GM23338 (cell line): ENCODE results near the gene LNX1. TPM values are rescaled to one million over a fixed set of nuclear protein-coding genes. Genes with fewer than 3 reads are reported as not detected.

Experiments used
- ATAC-seq: fragments of 200-7000 bp; cut with Tn5 transposase; 3 replicates; pipeline ENCODE4 v1.9.1; 2020
- DNase-seq: peaks from one replicate; pipeline ENCODE4 v3.0.0-alpha.2; 2015; ENCODE audit warnings: low spot score
- H2AFZ ChIP-seq: fragments of 200-600 bp; sonication (generic); 2 replicates; pipeline ENCODE4 v1.8.0; 2016; ENCODE audit warnings: antibody characterized with exemption, mild to moderate bottlenecking, moderate library complexity
- H3F3A ChIP-seq: fragments of 200-600 bp; sonication (generic); replicated peaks from 2 replicates; pipeline ENCODE4 v1.8.0; 2017; ENCODE audit warnings: antibody characterized with exemption, mixed run types, low read depth
- H3K27ac ChIP-seq: fragments of 200-600 bp; sonication (generic); 2 replicates; pipeline ENCODE4 v1.6.1; 2016; ENCODE audit warnings: low read depth
- H3K27me3 ChIP-seq: fragments of 200-600 bp; sonication (generic); 2 replicates; pipeline ENCODE4 v1.8.0; 2016; ENCODE audit warnings: mild to moderate bottlenecking, mixed run types, moderate library complexity; ENCODE audit not compliant: insufficient read depth
- H3K36me3 ChIP-seq: fragments of 200-600 bp; sonication (generic); 2 replicates; pipeline ENCODE4 v1.8.0; 2016; ENCODE audit warnings: mild to moderate bottlenecking; ENCODE audit not compliant: insufficient read depth
- H3K4me1 ChIP-seq: fragments of 200-600 bp; sonication (generic); 2 replicates; pipeline ENCODE4 v1.8.0; 2016; ENCODE audit warnings: mild to moderate bottlenecking, moderate library complexity; ENCODE audit not compliant: insufficient read depth
- H3K4me2 ChIP-seq: fragments of 200-600 bp; sonication (generic); 2 replicates; pipeline ENCODE4 v1.7.1; 2017; ENCODE audit warnings: mixed run types
- H3K4me3 ChIP-seq: fragments of 200-600 bp; sonication (generic); 2 replicates; pipeline ENCODE4 v1.6.1; 2016; ENCODE audit warnings: mixed run types
- H3K79me2 ChIP-seq: fragments of 200-600 bp; sonication (generic); replicated peaks from 2 replicates; pipeline ENCODE4 v1.8.0; 2017; ENCODE audit warnings: mild to moderate bottlenecking; ENCODE audit not compliant: insufficient read depth
- H3K9me2 ChIP-seq: fragments of 200-600 bp; sonication (generic); 2 replicates; pipeline ENCODE4 v1.8.0; 2017; ENCODE audit not compliant: insufficient read depth
- H4K20me1 ChIP-seq: fragments of 200-600 bp; sonication (generic); replicated peaks from 2 replicates; pipeline ENCODE4 v1.8.0; 2017; ENCODE audit warnings: mild to moderate bottlenecking; ENCODE audit not compliant: insufficient read depth
- H3K27ac Mint-ChIP-seq: 2 replicates; pipeline ENCODE4 v1.8.0; 2020; ENCODE audit warnings: inconsistent platforms, mild to moderate bottlenecking, moderate library complexity, mixed read lengths
- H3K27me3 Mint-ChIP-seq: 3 replicates; pipeline ENCODE4 v1.8.0; 2022; ENCODE audit warnings: low read depth, mild to moderate bottlenecking, moderate library complexity, mixed read lengths, inconsistent platforms; ENCODE audit not compliant: insufficient read depth, poor library complexity
- H3K36me3 Mint-ChIP-seq: 3 replicates; pipeline ENCODE4 v1.8.0; 2021; ENCODE audit warnings: low read depth, mild to moderate bottlenecking, inconsistent platforms, moderate library complexity, mixed read lengths
- H3K4me1 Mint-ChIP-seq: 3 replicates; pipeline ENCODE4 v1.8.0; 2020; ENCODE audit warnings: mild to moderate bottlenecking, inconsistent platforms, mixed read lengths
- H3K4me3 Mint-ChIP-seq: 3 replicates; pipeline ENCODE4 v1.8.0; 2021; ENCODE audit warnings: moderate library complexity, mild to moderate bottlenecking, inconsistent platforms, mixed read lengths
- H3K9me3 Mint-ChIP-seq: 3 replicates; pipeline ENCODE4 v1.8.0; 2020; ENCODE audit warnings: moderate library complexity, mild to moderate bottlenecking, inconsistent platforms, mixed read lengths
- CREB1 ChIP-seq: fragments of 250-450 bp; sonication (Bioruptor Pico); IDR thresholded peaks from 2 replicates; pipeline ENCODE4 v1.5.0; 2020; ENCODE audit warnings: low read depth, mild to moderate bottlenecking, moderate library complexity
- ETS1 ChIP-seq: IDR thresholded peaks from 2 replicates; pipeline ENCODE4 v1.6.1; 2016; ENCODE audit warnings: antibody characterized with exemption
- EZH2 ChIP-seq: fragments of 200-600 bp; sonication (generic); IDR thresholded peaks from one replicate; pipeline ENCODE4 v1.8.0; 2017; ENCODE audit warnings: antibody characterized with exemption, mild to moderate bottlenecking, low read depth; ENCODE audit not compliant: unreplicated experiment
- EZH2phosphoT487 ChIP-seq: fragments of 200-600 bp; sonication (generic); IDR thresholded peaks from one replicate; pipeline ENCODE4 v1.8.1; 2018; ENCODE audit warnings: antibody characterized with exemption; ENCODE audit not compliant: unreplicated experiment
- JUNB ChIP-seq: IDR thresholded peaks from one replicate; pipeline ENCODE4 v1.6.1; 2016; ENCODE audit warnings: antibody characterized with exemption; ENCODE audit not compliant: unreplicated experiment
- NANOG ChIP-seq: IDR thresholded peaks from 2 replicates; pipeline ENCODE4 v1.6.1; 2016; ENCODE audit warnings: antibody characterized with exemption, borderline replicate concordance
- POLR2AphosphoS5 ChIP-seq: IDR thresholded peaks from 2 replicates; pipeline ENCODE4 v1.6.1; 2016; ENCODE audit warnings: antibody characterized with exemption, low read depth
- STAT1 ChIP-seq: IDR thresholded peaks from one replicate; pipeline ENCODE4 v1.6.1; 2016; ENCODE audit warnings: antibody characterized with exemption; ENCODE audit not compliant: unreplicated experiment
- ZNF114 ChIP-seq: fragments of 250-450 bp; sonication (Bioruptor Pico); IDR thresholded peaks from 2 replicates; pipeline ENCODE4 v1.5.0; 2020; ENCODE audit warnings: mild to moderate bottlenecking, moderate library complexity
- ZNF331 ChIP-seq: fragments of 250-450 bp; sonication (Bioruptor Pico); IDR thresholded peaks from 2 replicates; pipeline ENCODE4 v1.5.0; 2020; ENCODE audit warnings: low read depth, mild to moderate bottlenecking, moderate library complexity
- polyA plus RNA-seq: library from polyadenylated mRNA; unstranded; fragments of >200 nt; fragmentation: Nextera tagmentation; extraction: Ambion mirVana; gene quantifications from 2 replicates; pipeline ENCODE4 v1.2.1, GENCODE V29; 2016
- total RNA-seq: library from RNA; depleted of rRNA; stranded (reverse); fragments of >200 nt; shearing (Covaris generic); gene quantifications from 2 replicates; pipeline ENCODE4 v1.2.3, GENCODE V29; 2014
- TF ChIP-seq, protein P1 (sequence below): IDR thresholded peaks from one replicate; pipeline ENCODE4 v1.6.1; 2018; ENCODE audit warnings: antibody characterized with exemption; ENCODE audit not compliant: unreplicated experiment
- TF ChIP-seq, protein P2 (sequence below), 2 experiments: fragments of 200-600 bp in 1 of 2; sonication (generic) in 1 of 2; conservative IDR thresholded peaks; 2 replicates each; pipeline versions ENCODE4 v1.5.1 to v1.6.1; 2016 to 2017; ENCODE audit warnings: antibody characterized with exemption in 2 of 2, low read depth in 2 of 2, mild to moderate bottlenecking in 2 of 2, moderate library complexity in 1 of 2
- TF ChIP-seq, protein P3 (sequence below): fragments of 250-450 bp; sonication (Bioruptor Pico); IDR thresholded peaks from 2 replicates; pipeline ENCODE4 v1.5.0; 2020; ENCODE audit warnings: mild to moderate bottlenecking, moderate library complexity

Gene LNX1
- total and polyA plus RNA-seq, 2 experiments from 2014 or later, result 5.4 to 6.4 TPM

GRCh38 chr4:53501561-53501960 lies 89.7 kb downstream of the LNX1 start:
- H3K9me3 Mint-ChIP-seq, result no peaks in the 10 kb centered on the region

More at GRCh38 chr4:53501561-53501960, 89.7 kb downstream of the LNX1 start:
- H3K4me3 ChIP-seq, result no peak overlapping the region
- H3K4me2 ChIP-seq, result no peak overlapping the region
- ATAC-seq (no peak), DNase-seq (no peak)
- no peaks in the 10 kb centered on the region for H3K27me3 Mint-ChIP-seq
- H3K27ac Mint-ChIP-seq, result no peak overlapping the region
- H3K27ac ChIP-seq, result no peak overlapping the region
- no peak overlapping the region for H2AFZ ChIP-seq
- no peak for TF ChIP-seq JUNB
- TF ChIP-seq ZNF114, result no peak
- TF ChIP-seq STAT1, result no peak
- TF ChIP-seq, protein P1, sequence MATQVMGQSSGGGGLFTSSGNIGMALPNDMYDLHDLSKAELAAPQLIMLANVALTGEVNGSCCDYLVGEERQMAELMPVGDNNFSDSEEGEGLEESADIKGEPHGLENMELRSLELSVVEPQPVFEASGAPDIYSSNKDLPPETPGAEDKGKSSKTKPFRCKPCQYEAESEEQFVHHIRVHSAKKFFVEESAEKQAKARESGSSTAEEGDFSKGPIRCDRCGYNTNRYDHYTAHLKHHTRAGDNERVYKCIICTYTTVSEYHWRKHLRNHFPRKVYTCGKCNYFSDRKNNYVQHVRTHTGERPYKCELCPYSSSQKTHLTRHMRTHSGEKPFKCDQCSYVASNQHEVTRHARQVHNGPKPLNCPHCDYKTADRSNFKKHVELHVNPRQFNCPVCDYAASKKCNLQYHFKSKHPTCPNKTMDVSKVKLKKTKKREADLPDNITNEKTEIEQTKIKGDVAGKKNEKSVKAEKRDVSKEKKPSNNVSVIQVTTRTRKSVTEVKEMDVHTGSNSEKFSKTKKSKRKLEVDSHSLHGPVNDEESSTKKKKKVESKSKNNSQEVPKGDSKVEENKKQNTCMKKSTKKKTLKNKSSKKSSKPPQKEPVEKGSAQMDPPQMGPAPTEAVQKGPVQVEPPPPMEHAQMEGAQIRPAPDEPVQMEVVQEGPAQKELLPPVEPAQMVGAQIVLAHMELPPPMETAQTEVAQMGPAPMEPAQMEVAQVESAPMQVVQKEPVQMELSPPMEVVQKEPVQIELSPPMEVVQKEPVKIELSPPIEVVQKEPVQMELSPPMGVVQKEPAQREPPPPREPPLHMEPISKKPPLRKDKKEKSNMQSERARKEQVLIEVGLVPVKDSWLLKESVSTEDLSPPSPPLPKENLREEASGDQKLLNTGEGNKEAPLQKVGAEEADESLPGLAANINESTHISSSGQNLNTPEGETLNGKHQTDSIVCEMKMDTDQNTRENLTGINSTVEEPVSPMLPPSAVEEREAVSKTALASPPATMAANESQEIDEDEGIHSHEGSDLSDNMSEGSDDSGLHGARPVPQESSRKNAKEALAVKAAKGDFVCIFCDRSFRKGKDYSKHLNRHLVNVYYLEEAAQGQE, result no peak
- TF ChIP-seq, protein P2, sequence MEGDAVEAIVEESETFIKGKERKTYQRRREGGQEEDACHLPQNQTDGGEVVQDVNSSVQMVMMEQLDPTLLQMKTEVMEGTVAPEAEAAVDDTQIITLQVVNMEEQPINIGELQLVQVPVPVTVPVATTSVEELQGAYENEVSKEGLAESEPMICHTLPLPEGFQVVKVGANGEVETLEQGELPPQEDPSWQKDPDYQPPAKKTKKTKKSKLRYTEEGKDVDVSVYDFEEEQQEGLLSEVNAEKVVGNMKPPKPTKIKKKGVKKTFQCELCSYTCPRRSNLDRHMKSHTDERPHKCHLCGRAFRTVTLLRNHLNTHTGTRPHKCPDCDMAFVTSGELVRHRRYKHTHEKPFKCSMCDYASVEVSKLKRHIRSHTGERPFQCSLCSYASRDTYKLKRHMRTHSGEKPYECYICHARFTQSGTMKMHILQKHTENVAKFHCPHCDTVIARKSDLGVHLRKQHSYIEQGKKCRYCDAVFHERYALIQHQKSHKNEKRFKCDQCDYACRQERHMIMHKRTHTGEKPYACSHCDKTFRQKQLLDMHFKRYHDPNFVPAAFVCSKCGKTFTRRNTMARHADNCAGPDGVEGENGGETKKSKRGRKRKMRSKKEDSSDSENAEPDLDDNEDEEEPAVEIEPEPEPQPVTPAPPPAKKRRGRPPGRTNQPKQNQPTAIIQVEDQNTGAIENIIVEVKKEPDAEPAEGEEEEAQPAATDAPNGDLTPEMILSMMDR (conservative IDR thresholded peaks at IDR 0.05; ENCODE audit: low read depth in 2 of 2), result no peak
- TF ChIP-seq ZNF331, result no peak
- TF ChIP-seq CREB1, result no peak
- TF ChIP-seq POLR2AphosphoS5, result no peak
- no peak for TF ChIP-seq EZH2phosphoT487
- TF ChIP-seq ETS1, result no peak
- no peak for TF ChIP-seq NANOG
- TF ChIP-seq EZH2, result no peak
- TF ChIP-seq, protein P3, sequence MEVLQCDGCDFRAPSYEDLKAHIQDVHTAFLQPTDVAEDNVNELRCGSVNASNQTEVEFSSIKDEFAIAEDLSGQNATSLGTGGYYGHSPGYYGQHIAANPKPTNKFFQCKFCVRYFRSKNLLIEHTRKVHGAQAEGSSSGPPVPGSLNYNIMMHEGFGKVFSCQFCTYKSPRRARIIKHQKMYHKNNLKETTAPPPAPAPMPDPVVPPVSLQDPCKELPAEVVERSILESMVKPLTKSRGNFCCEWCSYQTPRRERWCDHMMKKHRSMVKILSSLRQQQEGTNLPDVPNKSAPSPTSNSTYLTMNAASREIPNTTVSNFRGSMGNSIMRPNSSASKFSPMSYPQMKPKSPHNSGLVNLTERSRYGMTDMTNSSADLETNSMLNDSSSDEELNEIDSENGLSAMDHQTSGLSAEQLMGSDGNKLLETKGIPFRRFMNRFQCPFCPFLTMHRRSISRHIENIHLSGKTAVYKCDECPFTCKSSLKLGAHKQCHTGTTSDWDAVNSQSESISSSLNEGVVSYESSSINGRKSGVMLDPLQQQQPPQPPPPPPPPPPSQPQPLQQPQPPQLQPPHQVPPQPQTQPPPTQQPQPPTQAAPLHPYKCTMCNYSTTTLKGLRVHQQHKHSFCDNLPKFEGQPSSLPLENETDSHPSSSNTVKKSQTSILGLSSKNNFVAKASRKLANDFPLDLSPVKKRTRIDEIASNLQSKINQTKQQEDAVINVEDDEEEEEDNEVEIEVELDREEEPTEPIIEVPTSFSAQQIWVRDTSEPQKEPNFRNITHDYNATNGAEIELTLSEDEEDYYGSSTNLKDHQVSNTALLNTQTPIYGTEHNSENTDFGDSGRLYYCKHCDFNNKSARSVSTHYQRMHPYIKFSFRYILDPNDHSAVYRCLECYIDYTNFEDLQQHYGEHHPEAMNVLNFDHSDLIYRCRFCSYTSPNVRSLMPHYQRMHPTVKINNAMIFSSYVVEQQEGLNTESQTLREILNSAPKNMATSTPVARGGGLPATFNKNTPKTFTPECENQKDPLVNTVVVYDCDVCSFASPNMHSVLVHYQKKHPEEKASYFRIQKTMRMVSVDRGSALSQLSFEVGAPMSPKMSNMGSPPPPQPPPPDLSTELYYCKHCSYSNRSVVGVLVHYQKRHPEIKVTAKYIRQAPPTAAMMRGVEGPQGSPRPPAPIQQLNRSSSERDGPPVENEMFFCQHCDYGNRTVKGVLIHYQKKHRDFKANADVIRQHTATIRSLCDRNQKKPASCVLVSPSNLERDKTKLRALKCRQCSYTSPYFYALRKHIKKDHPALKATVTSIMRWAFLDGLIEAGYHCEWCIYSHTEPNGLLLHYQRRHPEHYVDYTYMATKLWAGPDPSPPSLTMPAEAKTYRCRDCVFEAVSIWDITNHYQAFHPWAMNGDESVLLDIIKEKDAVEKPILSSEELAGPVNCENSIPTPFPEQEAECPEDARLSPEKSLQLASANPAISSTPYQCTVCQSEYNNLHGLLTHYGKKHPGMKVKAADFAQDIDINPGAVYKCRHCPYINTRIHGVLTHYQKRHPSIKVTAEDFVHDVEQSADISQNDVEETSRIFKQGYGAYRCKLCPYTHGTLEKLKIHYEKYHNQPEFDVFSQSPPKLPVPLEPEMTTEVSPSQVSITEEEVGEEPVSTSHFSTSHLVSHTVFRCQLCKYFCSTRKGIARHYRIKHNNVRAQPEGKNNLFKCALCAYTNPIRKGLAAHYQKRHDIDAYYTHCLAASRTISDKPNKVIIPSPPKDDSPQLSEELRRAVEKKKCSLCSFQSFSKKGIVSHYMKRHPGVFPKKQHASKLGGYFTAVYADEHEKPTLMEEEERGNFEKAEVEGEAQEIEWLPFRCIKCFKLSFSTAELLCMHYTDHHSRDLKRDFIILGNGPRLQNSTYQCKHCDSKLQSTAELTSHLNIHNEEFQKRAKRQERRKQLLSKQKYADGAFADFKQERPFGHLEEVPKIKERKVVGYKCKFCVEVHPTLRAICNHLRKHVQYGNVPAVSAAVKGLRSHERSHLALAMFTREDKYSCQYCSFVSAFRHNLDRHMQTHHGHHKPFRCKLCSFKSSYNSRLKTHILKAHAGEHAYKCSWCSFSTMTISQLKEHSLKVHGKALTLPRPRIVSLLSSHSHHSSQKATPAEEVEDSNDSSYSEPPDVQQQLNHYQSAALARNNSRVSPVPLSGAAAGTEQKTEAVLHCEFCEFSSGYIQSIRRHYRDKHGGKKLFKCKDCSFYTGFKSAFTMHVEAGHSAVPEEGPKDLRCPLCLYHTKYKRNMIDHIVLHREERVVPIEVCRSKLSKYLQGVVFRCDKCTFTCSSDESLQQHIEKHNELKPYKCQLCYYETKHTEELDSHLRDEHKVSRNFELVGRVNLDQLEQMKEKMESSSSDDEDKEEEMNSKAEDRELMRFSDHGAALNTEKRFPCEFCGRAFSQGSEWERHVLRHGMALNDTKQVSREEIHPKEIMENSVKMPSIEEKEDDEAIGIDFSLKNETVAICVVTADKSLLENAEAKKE (CRISPR knock-in tag), result no peak
- peaks cover 10% of the 10 kb centered on the region for H3K4me1 ChIP-seq
- no peaks in the 10 kb centered on the region for H3F3A ChIP-seq
- no peaks in the 10 kb centered on the region for H3K36me3 ChIP-seq
- no peaks in the 10 kb centered on the region for H3K9me2 ChIP-seq
- H4K20me1 ChIP-seq, result no peaks in the 10 kb centered on the region
- H3K27me3 ChIP-seq, result no peaks in the 10 kb centered on the region
- H3K4me1 Mint-ChIP-seq, result peaks cover 14% of the 10 kb centered on the region
- H3K79me2 ChIP-seq, result no peaks in the 10 kb centered on the region
- H3K4me3 Mint-ChIP-seq, result no peak overlapping the region
- H3K36me3 Mint-ChIP-seq, result no peaks in the 10 kb centered on the region
